AG09319 (cell line): ENCODE data around the gene LCMT2.

Source experiments
- DNase-seq: peaks from one replicate; pipeline ENCODE4 v3.0.0-alpha.2; 2010; ENCODE audit warnings: low read depth; ENCODE audit errors: extremely low read depth
- TF ChIP-seq, protein P1 (sequence below): IDR thresholded peaks from 2 replicates; pipeline ENCODE4 v1.5.1; 2011; ENCODE audit warnings: low read depth, mild to moderate bottlenecking, inconsistent platforms, low read length, moderate library complexity

The LCMT2 gene

GRCh38 chr15:43278869-43279268, 51.5 kb downstream of the LCMT2 start:
- no peak for DNase-seq
- TF ChIP-seq, protein P1, sequence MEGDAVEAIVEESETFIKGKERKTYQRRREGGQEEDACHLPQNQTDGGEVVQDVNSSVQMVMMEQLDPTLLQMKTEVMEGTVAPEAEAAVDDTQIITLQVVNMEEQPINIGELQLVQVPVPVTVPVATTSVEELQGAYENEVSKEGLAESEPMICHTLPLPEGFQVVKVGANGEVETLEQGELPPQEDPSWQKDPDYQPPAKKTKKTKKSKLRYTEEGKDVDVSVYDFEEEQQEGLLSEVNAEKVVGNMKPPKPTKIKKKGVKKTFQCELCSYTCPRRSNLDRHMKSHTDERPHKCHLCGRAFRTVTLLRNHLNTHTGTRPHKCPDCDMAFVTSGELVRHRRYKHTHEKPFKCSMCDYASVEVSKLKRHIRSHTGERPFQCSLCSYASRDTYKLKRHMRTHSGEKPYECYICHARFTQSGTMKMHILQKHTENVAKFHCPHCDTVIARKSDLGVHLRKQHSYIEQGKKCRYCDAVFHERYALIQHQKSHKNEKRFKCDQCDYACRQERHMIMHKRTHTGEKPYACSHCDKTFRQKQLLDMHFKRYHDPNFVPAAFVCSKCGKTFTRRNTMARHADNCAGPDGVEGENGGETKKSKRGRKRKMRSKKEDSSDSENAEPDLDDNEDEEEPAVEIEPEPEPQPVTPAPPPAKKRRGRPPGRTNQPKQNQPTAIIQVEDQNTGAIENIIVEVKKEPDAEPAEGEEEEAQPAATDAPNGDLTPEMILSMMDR: no peak

DNA sequence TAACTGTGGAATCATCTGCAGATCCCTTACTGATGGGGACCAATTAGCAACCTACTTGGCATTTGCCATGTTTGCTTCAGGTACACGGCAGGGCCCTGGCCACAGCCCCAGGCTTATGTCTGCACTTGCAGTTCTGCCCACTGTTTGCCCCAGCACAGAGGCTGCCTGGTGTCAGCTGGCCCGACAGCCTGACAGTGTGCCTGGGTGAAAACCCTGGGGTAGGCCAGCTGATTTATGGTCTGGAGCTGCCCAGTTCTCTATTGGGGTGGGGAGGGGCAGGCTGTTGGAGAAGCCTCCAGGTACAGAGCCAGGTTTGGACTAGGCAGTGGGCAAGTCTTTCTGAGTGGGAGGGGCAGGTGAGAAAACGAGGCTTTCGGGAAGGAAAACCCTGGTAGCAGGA, 52.5 kb downstream of the LCMT2 start:
- DNase-seq: no peak
- TF ChIP-seq, protein P1: no peak

DNA sequence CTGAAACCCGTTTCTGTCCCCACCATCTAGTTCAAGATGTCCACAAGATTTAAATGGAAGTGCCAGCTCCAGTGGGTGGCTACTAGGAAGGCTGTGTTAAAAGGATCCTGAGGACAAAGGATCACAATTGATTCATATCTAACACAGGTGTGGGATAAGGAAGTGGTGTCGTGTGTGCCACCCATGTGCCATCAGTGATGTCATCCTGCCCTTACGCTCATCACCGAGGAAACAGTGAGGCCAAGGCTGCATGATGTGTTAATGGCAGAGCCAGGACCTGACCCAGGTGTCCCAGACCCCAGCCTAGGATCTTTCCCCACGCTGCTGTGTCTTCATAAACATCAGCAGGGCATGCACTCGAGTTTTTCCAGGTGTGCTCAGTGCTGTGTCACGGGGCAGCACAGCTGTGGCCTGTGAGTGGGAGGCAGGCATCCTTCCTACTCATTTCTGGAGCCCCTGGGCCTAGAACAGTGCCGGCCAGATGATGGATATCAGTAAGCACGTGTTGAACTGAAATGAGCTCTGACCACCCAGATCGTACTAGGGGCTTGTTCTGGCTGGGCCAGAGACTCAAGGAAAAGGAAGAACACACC, 53.0 kb downstream of the LCMT2 start:
- DNase-seq: no peak
- TF ChIP-seq, protein P1: no peak

GRCh38 chr15:43276563-43277200, 53.7 kb downstream of the LCMT2 start:
- no peak for DNase-seq
- TF ChIP-seq, protein P1: no peak

DNA sequence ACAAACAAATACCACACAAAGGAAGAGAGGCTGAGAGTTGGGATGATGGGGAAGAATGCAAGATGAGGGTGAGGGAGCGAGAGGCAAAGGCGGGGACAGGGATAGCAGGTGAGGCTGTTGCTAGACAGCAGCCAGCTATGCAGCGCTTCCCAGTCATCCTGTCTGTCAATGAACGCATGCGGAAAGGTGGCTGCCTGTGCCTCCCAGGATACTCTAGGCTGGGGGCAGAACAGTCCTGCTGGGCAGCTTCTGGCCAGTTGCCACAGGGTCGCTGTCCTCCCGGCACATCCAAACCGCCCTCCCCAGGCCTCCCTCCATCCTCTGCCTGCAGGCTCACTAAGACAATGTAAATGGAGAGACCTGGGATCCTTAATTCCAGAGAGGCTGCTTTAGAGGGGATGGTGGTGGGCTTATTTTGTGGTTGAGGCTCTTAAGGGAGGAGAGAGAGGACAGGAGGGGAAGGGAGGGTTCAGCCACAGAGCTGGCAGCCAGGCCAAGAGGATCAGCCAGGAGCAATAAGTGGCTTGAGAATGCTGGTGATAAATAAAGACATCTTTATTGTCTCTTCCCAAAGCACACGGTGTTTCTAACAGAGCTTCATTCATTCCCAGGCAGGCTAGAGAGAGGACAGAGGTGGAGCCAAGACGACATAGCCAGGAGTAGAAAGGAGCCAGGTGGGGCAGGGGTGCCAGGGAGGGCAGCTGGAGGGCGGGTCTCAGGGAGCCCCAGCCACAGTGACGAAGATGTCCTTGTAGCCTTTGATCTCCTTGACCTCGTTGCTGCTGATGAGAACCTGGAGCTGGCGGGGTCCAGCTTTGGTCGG, 54.4 kb downstream of the LCMT2 start:
- DNase-seq: no peak
- TF ChIP-seq, protein P1: no peak

DNA sequence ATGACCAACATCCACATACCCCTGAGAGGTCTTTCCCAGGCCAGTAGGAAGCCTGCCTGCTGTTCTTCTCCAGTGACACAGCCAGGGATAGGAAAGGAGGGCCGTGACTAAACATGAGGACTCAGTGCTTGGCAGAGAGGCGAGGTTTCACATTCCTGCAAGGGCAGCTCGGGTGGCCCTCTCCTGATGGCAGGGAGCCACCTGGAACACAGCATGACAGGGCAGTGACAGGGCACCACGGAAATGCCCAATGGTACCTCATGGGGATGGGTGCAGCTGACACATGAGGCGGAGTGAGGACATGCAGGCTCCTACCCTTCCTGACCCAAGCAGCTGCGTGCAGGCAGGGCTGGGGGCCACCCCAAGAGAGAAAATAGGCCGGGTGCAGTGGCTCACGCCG, 56.2 kb downstream of the LCMT2 start:
- TF ChIP-seq, protein P1: no peak
- DNase-seq: no peak
